NCI-H82 treated with DMSO at 0.1 percent for 48 hours (cell line): Measurements from ENCODE around the gene NANS.
"Not testable (repeated sequence)": the region's sequence is repeated elsewhere in the genome, so short reads cannot be mapped to it uniquely, and the experiment has no call there.

ENCODE experiments used
- DNase-seq: peaks from one replicate; lab custom pipeline; 2025; ENCODE audit not compliant: unreplicated experiment; lab: John Stamatoyannopoulos, UW

Gene NANS

GRCh38 chr9:98075332-98075805 is 18.8 kb downstream of the NANS start:
- no peak for DNase-seq

GRCh38 chr9:98076514-98076890 is 20.0 kb downstream of the NANS start:
- DNase-seq = not testable (repeated sequence)

- DNase-seq = no peak
Measured at GRCh38 chr9:98078895-98079294, 22.4 kb downstream of the NANS start.

GRCh38 chr9:98080326-98080725 is 23.8 kb downstream of the NANS start:
- DNase-seq = no peak

GRCh38 chr9:98080780-98081179 is 24.2 kb downstream of the NANS start:
- no peak for DNase-seq

- DNase-seq = no peak
Measured at GRCh38 chr9:98081477-98082219, 25.1 kb downstream of the NANS start.

GRCh38 chr9:98083061-98083501 is 26.5 kb downstream of the NANS start:
- no peak for DNase-seq

- peak; percentile 7 for DNase-seq
Measured at GRCh38 chr9:98083566-98084183, 27.1 kb downstream of the NANS start.

- DNase-seq = no peak
Measured at GRCh38 chr9:98084396-98084795, 27.9 kb downstream of the NANS start.

- DNase-seq = no peak
Measured at GRCh38 chr9:98085058-98085457, 28.5 kb downstream of the NANS start.

GRCh38 chr9:98085944-98086343 is 29.4 kb downstream of the NANS start:
- no peak for DNase-seq

- no peak for DNase-seq
Measured at GRCh38 chr9:98086461-98086860, 29.9 kb downstream of the NANS start.

- DNase-seq = no peak
Measured at GRCh38 chr9:98087420-98088354, 31.2 kb downstream of the NANS start.

GRCh38 chr9:98090674-98091073 is 34.1 kb downstream of the NANS start:
- not testable (repeated sequence) for DNase-seq

- DNase-seq = no peak
Measured at GRCh38 chr9:98091735-98092612, 35.4 kb downstream of the NANS start.

- no peak for DNase-seq
Measured at GRCh38 chr9:98092613-98092931, 36.0 kb downstream of the NANS start.

GRCh38 chr9:98094316-98094715 is 37.8 kb downstream of the NANS start:
- DNase-seq = no peak

GRCh38 chr9:98094851-98095250 is 38.3 kb downstream of the NANS start:
- DNase-seq = no peak

GRCh38 chr9:98095401-98095800 is 38.9 kb downstream of the NANS start:
- no peak for DNase-seq

- DNase-seq = no peak
Measured at GRCh38 chr9:98096091-98096490, 39.6 kb downstream of the NANS start.

GRCh38 chr9:98097836-98098235 is 41.3 kb downstream of the NANS start:
- DNase-seq = no peak
